Right lobe of liver (tissue), 4 donors: ENCODE results near the gene SYNGR2.

Experiments used
- POLR2A ChIP-seq: fragments of 450-650 bp; IDR thresholded peaks from one replicate; pipeline ENCODE4 v1.6.1; 2017; ENCODE audit warnings: antibody characterized with exemption, mild to moderate bottlenecking
- TF ChIP-seq, protein P1 (sequence below), 4 donors: fragments of 200-600 bp in 3 of 4; fragments of 450-650 bp in 1 of 4; IDR thresholded peaks; one replicate each; pipeline versions ENCODE4 v1.5.1 to v1.8.0; 2016 to 2022; ENCODE audit warnings: antibody characterized with exemption in 4 of 4, mild to moderate bottlenecking in 2 of 4
- donor health status: DM: no; HTN: no; CAD: no.
- donor health status: DM: no; HTN: no; CAD: no.
- donor health status: DM: no; HTN: yes; CAD: no.

DNA sequence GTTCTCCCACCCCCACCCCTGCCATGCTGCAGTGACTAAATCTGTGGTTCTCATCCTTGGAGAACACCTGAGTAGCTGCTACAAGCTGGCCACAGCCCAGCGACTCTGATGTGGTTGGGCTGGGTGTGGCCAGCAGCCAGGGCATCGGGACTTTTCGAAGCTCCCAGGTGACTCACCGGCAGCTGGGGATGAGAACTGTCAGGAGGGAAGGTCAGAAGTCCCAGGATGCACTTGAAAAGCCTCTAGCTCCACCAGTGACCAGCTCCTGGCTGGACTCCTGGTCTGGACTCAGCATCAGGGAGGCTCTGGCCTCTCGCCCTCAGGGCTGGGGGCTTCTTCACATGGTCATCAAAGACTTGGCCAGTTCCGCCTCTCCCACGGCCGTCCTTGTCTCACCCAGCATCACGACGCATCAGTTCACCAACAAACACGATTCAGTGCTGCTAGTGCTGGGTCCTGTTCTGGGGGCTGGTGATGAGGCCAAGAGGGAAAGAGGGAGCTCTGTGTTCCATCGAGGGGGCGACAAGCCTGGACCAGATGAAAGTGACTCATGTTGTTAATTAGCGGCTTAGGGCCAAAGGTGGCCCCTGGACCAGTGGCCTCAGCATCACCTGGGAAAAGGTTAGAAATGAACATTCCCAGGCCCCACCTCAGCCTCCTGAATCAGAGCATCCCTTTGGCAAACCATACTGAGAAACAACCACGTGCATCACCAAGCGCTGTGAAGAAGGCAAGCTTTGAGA, 26.1 kb upstream of the SYNGR2 start:
- TF ChIP-seq POLR2A, result no peak
- TF ChIP-seq, protein P1, sequence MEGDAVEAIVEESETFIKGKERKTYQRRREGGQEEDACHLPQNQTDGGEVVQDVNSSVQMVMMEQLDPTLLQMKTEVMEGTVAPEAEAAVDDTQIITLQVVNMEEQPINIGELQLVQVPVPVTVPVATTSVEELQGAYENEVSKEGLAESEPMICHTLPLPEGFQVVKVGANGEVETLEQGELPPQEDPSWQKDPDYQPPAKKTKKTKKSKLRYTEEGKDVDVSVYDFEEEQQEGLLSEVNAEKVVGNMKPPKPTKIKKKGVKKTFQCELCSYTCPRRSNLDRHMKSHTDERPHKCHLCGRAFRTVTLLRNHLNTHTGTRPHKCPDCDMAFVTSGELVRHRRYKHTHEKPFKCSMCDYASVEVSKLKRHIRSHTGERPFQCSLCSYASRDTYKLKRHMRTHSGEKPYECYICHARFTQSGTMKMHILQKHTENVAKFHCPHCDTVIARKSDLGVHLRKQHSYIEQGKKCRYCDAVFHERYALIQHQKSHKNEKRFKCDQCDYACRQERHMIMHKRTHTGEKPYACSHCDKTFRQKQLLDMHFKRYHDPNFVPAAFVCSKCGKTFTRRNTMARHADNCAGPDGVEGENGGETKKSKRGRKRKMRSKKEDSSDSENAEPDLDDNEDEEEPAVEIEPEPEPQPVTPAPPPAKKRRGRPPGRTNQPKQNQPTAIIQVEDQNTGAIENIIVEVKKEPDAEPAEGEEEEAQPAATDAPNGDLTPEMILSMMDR (IDR thresholded peaks at IDR 0.05), result no peak
